ENCODE data around the gene CBFA2T2.
"Not testable (repeated sequence)": the region's sequence is repeated elsewhere in the genome, so short reads cannot be mapped to it uniquely, and the experiment has no call there.

Gene CBFA2T2

DNA sequence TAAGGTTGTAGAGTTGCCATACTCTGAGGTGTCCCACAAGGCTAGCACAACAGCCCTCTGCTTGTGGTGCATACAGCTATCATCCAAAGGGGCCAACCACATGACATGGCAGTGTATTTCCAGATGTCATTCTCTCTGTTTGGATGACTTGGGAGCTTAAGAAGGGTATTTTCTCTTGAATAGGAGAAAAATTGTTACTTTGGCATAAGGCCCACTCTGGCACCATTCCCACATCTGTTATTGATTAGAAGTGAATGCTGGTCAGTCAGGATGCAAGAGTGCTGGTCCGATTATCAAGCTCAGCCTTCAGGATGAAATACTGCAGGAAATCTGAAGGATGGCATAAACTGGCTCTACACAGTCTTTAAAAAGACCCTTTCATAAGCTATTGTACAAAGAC, 88.6 kb downstream of the CBFA2T2 start:
- H3K4me3 ChIP-seq (replicated peaks; ENCODE audit: low read depth, low read length), result no peak overlapping the region
- no peaks in the 10 kb centered on the region for H3K36me3 ChIP-seq (ENCODE audit: control insufficient read depth, insufficient read depth, low read length)
- DNase-seq (ENCODE audit: extremely low read depth, insufficient read length), result no peak
- TF ChIP-seq, protein P1, sequence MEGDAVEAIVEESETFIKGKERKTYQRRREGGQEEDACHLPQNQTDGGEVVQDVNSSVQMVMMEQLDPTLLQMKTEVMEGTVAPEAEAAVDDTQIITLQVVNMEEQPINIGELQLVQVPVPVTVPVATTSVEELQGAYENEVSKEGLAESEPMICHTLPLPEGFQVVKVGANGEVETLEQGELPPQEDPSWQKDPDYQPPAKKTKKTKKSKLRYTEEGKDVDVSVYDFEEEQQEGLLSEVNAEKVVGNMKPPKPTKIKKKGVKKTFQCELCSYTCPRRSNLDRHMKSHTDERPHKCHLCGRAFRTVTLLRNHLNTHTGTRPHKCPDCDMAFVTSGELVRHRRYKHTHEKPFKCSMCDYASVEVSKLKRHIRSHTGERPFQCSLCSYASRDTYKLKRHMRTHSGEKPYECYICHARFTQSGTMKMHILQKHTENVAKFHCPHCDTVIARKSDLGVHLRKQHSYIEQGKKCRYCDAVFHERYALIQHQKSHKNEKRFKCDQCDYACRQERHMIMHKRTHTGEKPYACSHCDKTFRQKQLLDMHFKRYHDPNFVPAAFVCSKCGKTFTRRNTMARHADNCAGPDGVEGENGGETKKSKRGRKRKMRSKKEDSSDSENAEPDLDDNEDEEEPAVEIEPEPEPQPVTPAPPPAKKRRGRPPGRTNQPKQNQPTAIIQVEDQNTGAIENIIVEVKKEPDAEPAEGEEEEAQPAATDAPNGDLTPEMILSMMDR (IDR thresholded peaks at IDR 0.05; ENCODE audit: insufficient read depth, low read length, poor library complexity, severe bottlenecking), result no peak
- no peaks in the 10 kb centered on the region for H3K27me3 ChIP-seq (replicated peaks; ENCODE audit: control insufficient read depth, insufficient read depth, low read length)

DNA sequence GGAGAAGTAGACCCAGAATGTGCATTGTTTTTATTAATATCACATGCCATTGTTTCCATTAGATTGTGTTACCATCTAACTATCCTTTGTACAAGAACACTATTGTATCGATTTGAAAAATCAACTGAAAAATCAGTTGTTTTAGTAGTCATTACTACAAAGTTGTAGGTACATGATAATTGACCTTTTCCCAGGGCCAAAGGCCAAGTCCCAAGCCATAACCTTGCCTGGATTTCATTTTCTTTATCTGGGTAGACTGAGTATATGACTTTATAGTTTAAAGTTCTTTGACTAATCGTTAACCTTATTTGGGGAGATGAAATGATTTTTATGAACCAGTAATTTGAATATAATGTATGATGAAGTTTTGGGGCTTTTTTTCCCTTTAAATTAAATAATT, 93.2 kb downstream of the CBFA2T2 start:
- no peak for DNase-seq (ENCODE audit: extremely low read depth, insufficient read length)
- Histone ChIP-seq H3K36me3 (ENCODE audit: control insufficient read depth, insufficient read depth, low read length) (no peaks in the 10 kb centered on the region), H3K4me3 (replicated peaks; ENCODE audit: low read depth, low read length) (no peak overlapping the region), H3K27me3 (replicated peaks; ENCODE audit: control insufficient read depth, insufficient read depth, low read length) (no peaks in the 10 kb centered on the region)
- TF ChIP-seq, protein P1 (IDR thresholded peaks at IDR 0.05; ENCODE audit: insufficient read depth, low read length, poor library complexity, severe bottlenecking), result no peak

- H3K4me3 ChIP-seq (replicated peaks; ENCODE audit: low read depth, low read length), result no peak overlapping the region
- H3K36me3 ChIP-seq (ENCODE audit: control insufficient read depth, insufficient read depth, low read length), result no peaks in the 10 kb centered on the region
- no peak for DNase-seq (ENCODE audit: extremely low read depth, insufficient read length)
- TF ChIP-seq, protein P1 (IDR thresholded peaks at IDR 0.05; ENCODE audit: insufficient read depth, low read length, poor library complexity, severe bottlenecking), result no peak
- no peaks in the 10 kb centered on the region for H3K27me3 ChIP-seq (replicated peaks; ENCODE audit: control insufficient read depth, insufficient read depth, low read length)
Measured at GRCh38 chr20:33584976-33585375, 95.1 kb downstream of the CBFA2T2 start.

DNA sequence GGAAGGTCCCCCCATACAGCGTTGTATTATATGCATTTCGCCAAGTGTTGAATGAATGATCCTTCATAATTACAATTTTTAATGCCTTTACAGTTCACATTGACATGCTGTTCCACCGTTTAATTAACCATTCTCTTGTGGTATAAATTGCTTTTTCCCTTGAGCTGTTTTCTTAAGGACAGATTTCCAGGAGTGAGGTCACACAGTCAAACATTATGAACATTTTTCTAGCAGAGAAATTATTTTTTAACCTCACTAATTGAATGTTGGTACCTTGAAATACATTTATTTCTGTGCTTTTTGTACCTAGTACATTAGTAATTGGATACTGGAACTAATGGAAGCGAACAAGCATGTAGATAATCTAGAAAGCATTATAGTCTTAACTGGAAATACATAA, 95.5 kb downstream of the CBFA2T2 start:
- no peak for DNase-seq (ENCODE audit: extremely low read depth, insufficient read length)
- TF ChIP-seq, protein P1 (IDR thresholded peaks at IDR 0.05; ENCODE audit: insufficient read depth, low read length, poor library complexity, severe bottlenecking), result no peak
- H3K4me3 ChIP-seq (replicated peaks; ENCODE audit: low read depth, low read length), result no peak overlapping the region
- no peaks in the 10 kb centered on the region for H3K36me3 ChIP-seq (ENCODE audit: control insufficient read depth, insufficient read depth, low read length)
- H3K27me3 ChIP-seq (replicated peaks; ENCODE audit: control insufficient read depth, insufficient read depth, low read length), result no peaks in the 10 kb centered on the region

DNA sequence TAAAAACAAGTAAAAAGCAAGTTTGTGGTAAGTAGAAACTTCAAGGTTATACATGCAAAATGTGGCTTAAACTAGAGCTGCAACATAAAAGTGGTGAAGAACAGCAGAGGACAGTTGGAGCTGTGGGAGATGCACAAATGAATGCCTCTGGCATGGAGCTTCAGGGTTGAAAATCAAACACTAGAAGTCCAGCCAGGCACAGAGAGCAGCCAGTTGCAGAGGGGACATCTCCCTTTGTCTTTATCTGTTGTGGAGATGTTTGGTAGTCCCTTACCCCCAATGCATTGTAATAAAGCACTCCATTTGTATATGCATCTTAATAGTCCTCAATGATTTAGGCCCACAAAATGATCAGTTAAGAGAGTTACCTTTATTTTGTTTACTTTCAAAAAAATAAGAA, 99.2 kb downstream of the CBFA2T2 start:
- Histone ChIP-seq H3K4me3 (replicated peaks; ENCODE audit: low read depth, low read length) (no peak overlapping the region), H3K36me3 (ENCODE audit: control insufficient read depth, insufficient read depth, low read length) (no peaks in the 10 kb centered on the region), H3K27me3 (replicated peaks; ENCODE audit: control insufficient read depth, insufficient read depth, low read length) (no peaks in the 10 kb centered on the region)
- DNase-seq (ENCODE audit: extremely low read depth, insufficient read length), result no peak
- TF ChIP-seq, protein P1 (IDR thresholded peaks at IDR 0.05; ENCODE audit: insufficient read depth, low read length, poor library complexity, severe bottlenecking), result no peak

- H3K36me3 ChIP-seq (ENCODE audit: control insufficient read depth, insufficient read depth, low read length); H3K4me3 ChIP-seq (replicated peaks; ENCODE audit: low read depth, low read length); H3K27me3 ChIP-seq (replicated peaks; ENCODE audit: control insufficient read depth, insufficient read depth, low read length): not testable (repeated sequence)
- peak; percentile 39 for DNase-seq (ENCODE audit: extremely low read depth, insufficient read length)
Measured at GRCh38 chr20:33591901-33592300, 102.0 kb downstream of the CBFA2T2 start.

Measured in GM06990 (cell line).